GM12878 (cell line): Measurements from ENCODE around the gene NEK2.

ENCODE experiments used
- CHD1 ChIP-seq: IDR thresholded peaks from 2 replicates; pipeline ENCODE4 v1.6.1; 2012; ENCODE audit warnings: low read depth, low read length, improper control_type of control experiment
- CREM ChIP-seq: IDR thresholded peaks from 2 replicates; pipeline ENCODE4 v1.6.1; 2014; ENCODE audit warnings: antibody characterized with exemption, low read depth
- EGR1 ChIP-seq, 2 experiments: IDR thresholded peaks; 1 replicate in 1 of 2; 2 replicates in 1 of 2; pipeline ENCODE4 v1.6.1; 2011 to 2012; ENCODE audit warnings: low read depth in 2 of 2, low read length in 2 of 2, borderline replicate concordance in 1 of 2, mild to moderate bottlenecking in 1 of 2, moderate library complexity in 1 of 2
- EP300 ChIP-seq, 2 experiments: fragments of 150-350 bp in 1 of 2; IDR thresholded peaks; 2 replicates each; pipeline ENCODE4 v1.6.1; 2011 to 2012; ENCODE audit warnings: low read depth in 2 of 2, low read length in 2 of 2, borderline replicate concordance in 1 of 2, improper control_type of control experiment in 1 of 2, inconsistent platforms in 1 of 2; ENCODE audit not compliant: control insufficient read depth in 1 of 2
- POLR2A ChIP-seq: IDR thresholded peaks from 2 replicates; pipeline ENCODE4 v1.6.1; 2011; ENCODE audit warnings: low read depth, mild to moderate bottlenecking, low read length
- SMAD1 ChIP-seq: fragments of 450-650 bp; IDR thresholded peaks from 2 replicates; pipeline ENCODE4 v1.6.1; 2018; ENCODE audit warnings: mild to moderate bottlenecking, low read depth; ENCODE audit not compliant: partially characterized antibody
- STAT1 ChIP-seq: fragments of 450-650 bp; conservative IDR thresholded peaks from 2 replicates; pipeline ENCODE4 v1.6.1; 2014; ENCODE audit warnings: antibody characterized with exemption, mild to moderate bottlenecking
- TF ChIP-seq, protein P1 (sequence below), 3 experiments: IDR thresholded peaks in 2 of 3; conservative IDR thresholded peaks in 1 of 3; 2 replicates each; pipeline ENCODE4 v1.5.1; 2011; ENCODE audit warnings: low read depth in 3 of 3, low read length in 3 of 3, mild to moderate bottlenecking in 3 of 3, control low read depth in 2 of 3, moderate library complexity in 2 of 3, inconsistent platforms in 1 of 3, mixed read lengths in 1 of 3; ENCODE audit not compliant: control insufficient read depth in 2 of 3, insufficient read depth in 1 of 3; ENCODE audit errors: extremely low read depth in 1 of 3
- TF ChIP-seq, protein P2 (sequence below): IDR thresholded peaks from 2 replicates; pipeline ENCODE4 v1.6.1; 2012; ENCODE audit warnings: low read depth, low read length, improper control_type of control experiment

DNA sequence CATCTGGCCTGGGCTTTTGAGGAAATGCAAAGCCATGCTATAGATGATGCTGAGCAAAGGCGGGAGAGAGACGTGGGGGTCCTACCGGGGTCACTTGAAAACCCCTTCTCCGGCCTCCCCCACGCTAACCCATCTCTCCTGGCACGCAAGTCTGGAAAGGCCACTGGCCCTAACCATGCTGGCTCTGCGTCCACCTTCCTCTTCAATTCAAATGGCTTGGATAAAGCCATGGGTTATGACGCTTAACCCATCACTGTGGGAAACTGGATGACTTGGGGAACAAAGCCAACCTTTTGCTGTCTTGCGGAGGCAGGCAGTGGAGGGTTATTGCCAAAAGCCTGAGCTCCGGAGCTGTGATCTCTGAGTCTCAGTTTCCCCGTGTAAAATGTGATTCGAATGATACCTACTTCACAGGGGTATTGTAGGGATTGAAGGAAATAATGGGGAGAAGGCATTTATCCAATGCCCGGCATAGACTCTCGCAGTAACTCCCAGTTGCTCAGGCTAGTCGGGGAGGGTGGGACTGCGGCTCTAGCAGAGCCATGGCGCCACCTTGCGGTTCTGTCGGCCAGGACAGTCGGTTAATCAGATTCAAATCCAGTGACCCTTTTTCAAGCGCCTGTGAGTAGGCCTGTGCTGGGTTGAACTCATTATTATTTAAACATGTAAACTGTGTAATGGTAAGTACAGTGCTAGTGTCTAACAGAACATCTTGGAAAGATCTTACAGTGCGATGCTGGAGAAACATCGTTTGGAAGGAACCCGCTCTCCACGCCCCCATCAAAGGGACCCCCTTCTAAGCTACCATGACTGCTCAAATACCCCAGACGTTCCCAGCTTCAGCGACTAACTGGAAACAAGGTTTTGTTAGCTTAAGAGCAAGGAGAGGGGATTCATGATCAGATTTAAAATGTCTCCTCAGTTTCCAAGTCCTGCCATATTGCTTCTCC is 20.3 kb downstream of the NEK2 start:
- TF ChIP-seq, protein P1, sequence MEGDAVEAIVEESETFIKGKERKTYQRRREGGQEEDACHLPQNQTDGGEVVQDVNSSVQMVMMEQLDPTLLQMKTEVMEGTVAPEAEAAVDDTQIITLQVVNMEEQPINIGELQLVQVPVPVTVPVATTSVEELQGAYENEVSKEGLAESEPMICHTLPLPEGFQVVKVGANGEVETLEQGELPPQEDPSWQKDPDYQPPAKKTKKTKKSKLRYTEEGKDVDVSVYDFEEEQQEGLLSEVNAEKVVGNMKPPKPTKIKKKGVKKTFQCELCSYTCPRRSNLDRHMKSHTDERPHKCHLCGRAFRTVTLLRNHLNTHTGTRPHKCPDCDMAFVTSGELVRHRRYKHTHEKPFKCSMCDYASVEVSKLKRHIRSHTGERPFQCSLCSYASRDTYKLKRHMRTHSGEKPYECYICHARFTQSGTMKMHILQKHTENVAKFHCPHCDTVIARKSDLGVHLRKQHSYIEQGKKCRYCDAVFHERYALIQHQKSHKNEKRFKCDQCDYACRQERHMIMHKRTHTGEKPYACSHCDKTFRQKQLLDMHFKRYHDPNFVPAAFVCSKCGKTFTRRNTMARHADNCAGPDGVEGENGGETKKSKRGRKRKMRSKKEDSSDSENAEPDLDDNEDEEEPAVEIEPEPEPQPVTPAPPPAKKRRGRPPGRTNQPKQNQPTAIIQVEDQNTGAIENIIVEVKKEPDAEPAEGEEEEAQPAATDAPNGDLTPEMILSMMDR (IDR thresholded peaks at IDR 0.05 in 2 of 3, conservative IDR thresholded peaks at IDR 0.05 in 1 of 3; ENCODE audit: control insufficient read depth in 2 of 3, extremely low read depth in 1 of 3, insufficient read depth in 1 of 3, low read depth in 3 of 3, low read length in 3 of 3): peak; percentile 90 to 97 (median 94); a peak in 5 of 6 replicates
- TF ChIP-seq EGR1 (IDR thresholded peaks at IDR 0.05; ENCODE audit: borderline replicate concordance in 1 of 2, low read depth in 2 of 2, low read length in 2 of 2): no peak
- TF ChIP-seq, protein P2, sequence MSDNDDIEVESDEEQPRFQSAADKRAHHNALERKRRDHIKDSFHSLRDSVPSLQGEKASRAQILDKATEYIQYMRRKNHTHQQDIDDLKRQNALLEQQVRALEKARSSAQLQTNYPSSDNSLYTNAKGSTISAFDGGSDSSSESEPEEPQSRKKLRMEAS: no peak
- TF ChIP-seq CREM: no peak
- no peak for TF ChIP-seq STAT1
- TF ChIP-seq POLR2A: no peak
- TF ChIP-seq SMAD1: no peak
- TF ChIP-seq CHD1: no peak
- TF ChIP-seq EP300 (IDR thresholded peaks at IDR 0.05; ENCODE audit: borderline replicate concordance in 1 of 2, control insufficient read depth in 1 of 2, low read depth in 2 of 2, low read length in 2 of 2): no peak
